K562 (cell line): ENCODE data around the gene GLP1R. TPM values are rescaled to one million over a fixed set of nuclear protein-coding genes. Genes with fewer than 3 reads are reported as not detected.

Source experiments
- ATAC-seq: fragments of 200-7000 bp; cut with Tn5 transposase; 3 replicates; pipeline ENCODE4 v1.9.1; 2020; ENCODE audit warnings: moderate library complexity
- BruUV-seq: library from RNA; stranded (reverse); fragments of 400-500 nt; replicated peaks from 2 replicates; lab custom pipeline; 2021; lab: Mats Ljungman, UMichigan
- CTCF ChIA-PET: fragments of 300-600 bp; formaldehyde crosslinking; extraction: SDS; loops from one replicate; lab custom pipeline; 2021; ENCODE audit warnings: low intra/inter-chr PET ratio; lab: Yijun Ruan, JAX
- POLR2A ChIA-PET: fragments of 300-600, 350-650 bp; sonication (Branson Sonifier 250); formaldehyde crosslinking; extraction: SDS; loops from one replicate; lab custom pipeline; 2021; ENCODE audit warnings: antibody characterized with exemption, inconsistent platforms; lab: Yijun Ruan, JAX
- DNase-seq, 4 experiments: peaks; one replicate each; pipeline versions ENCODE4 v3.0.0 to v3.0.0-alpha.2; 2011 to 2018; ENCODE audit warnings: low spot score in 3 of 4, mixed read lengths in 3 of 4; ENCODE audit errors: extremely low read depth in 1 of 4
- FAIRE-seq: peaks from 2 replicates; lab custom pipeline; 2011; peaks lifted over from hg19 to GRCh38; lab: Jason Lieb, UNC
- H2AFZ ChIP-seq: 2 replicates; pipeline ENCODE4 v1.6.0; 2011; ENCODE audit warnings: low read depth, low read length, control low read depth, inconsistent platforms
- H3K27ac ChIP-seq: fragments of 200-600 bp; 3 replicates; pipeline ENCODE4 v1.8.0; 2011; ENCODE audit warnings: low read depth, mild to moderate bottlenecking, control low read depth, inconsistent platforms, low read length, moderate library complexity, mixed read lengths; ENCODE audit errors: extremely low read depth
- H3K27me3 ChIP-seq, 2 experiments: fragments of 300-600 bp in 1 of 2; 2 replicates in 1 of 2; 3 replicates in 1 of 2; pipeline versions ENCODE4 v1.6.0 to v1.8.0; 2011; ENCODE audit warnings: inconsistent platforms in 2 of 2, low read length in 2 of 2, mild to moderate bottlenecking in 1 of 2, mixed read lengths in 1 of 2, moderate library complexity in 1 of 2; ENCODE audit not compliant: control insufficient read depth in 2 of 2, insufficient read depth in 2 of 2
- H3K36me3 ChIP-seq: fragments of 300-600 bp; 3 replicates; pipeline ENCODE4 v1.8.0; 2011; ENCODE audit warnings: mild to moderate bottlenecking, low read length, inconsistent platforms; ENCODE audit not compliant: control insufficient read depth, insufficient read depth
- H3K4me1 ChIP-seq, 2 experiments: fragments of 200-600 bp in 1 of 2; replicated peaks in 1 of 2; 2 replicates in 1 of 2; 3 replicates in 1 of 2; pipeline versions ENCODE4 v1.5.1 to v1.8.0; 2011; ENCODE audit warnings: inconsistent platforms in 2 of 2, low read length in 2 of 2, mild to moderate bottlenecking in 1 of 2, mixed read lengths in 1 of 2, moderate library complexity in 1 of 2; ENCODE audit not compliant: control insufficient read depth in 2 of 2, insufficient read depth in 2 of 2
- H3K4me2 ChIP-seq: 2 replicates; pipeline ENCODE4 v1.6.1; 2011; ENCODE audit warnings: low read length, control low read depth, inconsistent platforms, mixed read lengths; ENCODE audit not compliant: insufficient read depth
- H3K4me3 ChIP-seq: fragments of 200-600 bp; sonication (generic), shearing (Covaris generic); 2 replicates; pipeline ENCODE4 v1.5.1; 2016; ENCODE audit warnings: control low read depth, inconsistent platforms
- H3K79me2 ChIP-seq: fragments of 200-600 bp; 3 replicates; pipeline ENCODE4 v1.8.0; 2011; ENCODE audit warnings: low read length, inconsistent platforms; ENCODE audit not compliant: control insufficient read depth, insufficient read depth
- H3K9ac ChIP-seq, 2 experiments: 2 replicates each; pipeline versions ENCODE4 v1.6.0 to v1.6.1; 2011; ENCODE audit warnings: low read depth in 2 of 2, low read length in 2 of 2, control low read depth in 1 of 2, inconsistent platforms in 1 of 2, mild to moderate bottlenecking in 1 of 2, mixed read lengths in 1 of 2; ENCODE audit not compliant: insufficient read depth in 1 of 2
- H3K9me1 ChIP-seq: one replicate; pipeline ENCODE4 v1.6.0; 2011; ENCODE audit warnings: inconsistent platforms, mild to moderate bottlenecking, low read length, moderate library complexity; ENCODE audit not compliant: control insufficient read depth, insufficient read depth
- H3K9me3 ChIP-seq: replicated peaks from 2 replicates; pipeline ENCODE4 v1.5.1; 2011; ENCODE audit warnings: low read depth, low read length, inconsistent platforms; ENCODE audit not compliant: control insufficient read depth, insufficient read depth
- H4K20me1 ChIP-seq: replicated peaks from 2 replicates; pipeline ENCODE4 v1.6.1; 2011; ENCODE audit warnings: low read length, inconsistent platforms, mixed read lengths; ENCODE audit not compliant: control insufficient read depth, insufficient read depth
- BRF1 ChIP-seq: IDR thresholded peaks from 3 replicates; pipeline ENCODE4 v1.6.1; 2011; ENCODE audit warnings: borderline replicate concordance, mild to moderate bottlenecking; ENCODE audit not compliant: insufficient read length; ENCODE audit errors: extremely low read depth
- CHD2 ChIP-seq: IDR thresholded peaks from 2 replicates; pipeline ENCODE4 v1.6.1; 2011; ENCODE audit warnings: low read depth, low read length
- HEY1 ChIP-seq: fragments of 250-450 bp; sonication (Bioruptor Pico); IDR thresholded peaks from 2 replicates; pipeline ENCODE4 v1.5.0; 2020; ENCODE audit warnings: mild to moderate bottlenecking, moderate library complexity, borderline replicate concordance
- MTA1 ChIP-seq: fragments of 450-650 bp; IDR thresholded peaks from 2 replicates; pipeline ENCODE4 v1.6.1; 2017; ENCODE audit warnings: borderline replicate concordance
- NR3C1 ChIP-seq: sonication (generic); formaldehyde crosslinking; IDR thresholded peaks from 2 replicates; pipeline ENCODE4 v1.8.1; 2022; ENCODE audit warnings: missing genetic modification reagents
- POLR3G ChIP-seq: IDR thresholded peaks from 2 replicates; pipeline ENCODE4 v1.6.1; 2011; ENCODE audit not compliant: insufficient read length, insufficient replicate concordance; ENCODE audit errors: extremely low read depth
- ZBTB1 ChIP-seq: sonication (generic); formaldehyde crosslinking; IDR thresholded peaks from 2 replicates; pipeline ENCODE4 v1.8.1; 2023; ENCODE audit warnings: missing genetic modification reagents, low read depth, mild to moderate bottlenecking, borderline replicate concordance
- ZNF23 ChIP-seq: fragments of 250-450 bp; sonication (Bioruptor Pico); IDR thresholded peaks from 2 replicates; pipeline ENCODE4 v1.4.0; 2020; ENCODE audit warnings: mild to moderate bottlenecking
- ZNF282 ChIP-seq: sonication (generic); formaldehyde crosslinking; IDR thresholded peaks from 2 replicates; pipeline ENCODE4 v1.8.1; 2023; ENCODE audit warnings: missing genetic modification reagents
- ZSCAN29 ChIP-seq: fragments of 450-650 bp; IDR thresholded peaks from 2 replicates; pipeline ENCODE4 v1.6.1; 2017
- WGBS: fragments of 100-300 bp; shearing (Covaris generic); methylation state at CpG from one replicate; pipeline ENCODE4 v1.1.6; 2016; ENCODE audit warnings: low coverage, mixed read lengths; ENCODE audit not compliant: insufficient coverage; ENCODE audit errors: missing lambda C conversion rate; 5-methylcytosine and 5-hydroxymethylcytosine counted together
- in situ Hi-C: fragments of 300-500 bp; cut with MboI; formaldehyde crosslinking; loops from 4 replicates; pipeline ENCODE4 v1.15.0; 2018; ENCODE audit warnings: inconsistent platforms, mixed read lengths
- intact Hi-C: fragments of 100-400 bp; cut with micrococcal nuclease; formaldehyde crosslinking; loops from 2 replicates; pipeline ENCODE4 v1.14.2; 2022
- polyA plus RNA-seq, 8 experiments: library from polyadenylated mRNA; depleted of rRNA in 4 of 8; stranded (reverse) in 5 of 8; unstranded in 3 of 8; fragments of >200 nt; fragmentation: Nextera tagmentation in 2 of 8; fragmentation: Illumina TruSeq in 1 of 8; extraction: Ambion mirVana in 2 of 8; extraction: Trizol in 1 of 8; gene quantifications; 2 replicates each; pipeline versions ENCODE4 v1.2.1 to v1.2.3, GENCODE V29; 2011 to 2014; ENCODE audit warnings: inconsistent platforms in 1 of 8, missing spikeins in 1 of 8
- total RNA-seq, 7 experiments: library from RNA; depleted of rRNA in 6 of 7; stranded (reverse); fragments of >200 nt in 6 of 7; fragmentation: Illumina TruSeq in 2 of 7; extraction: Trizol in 2 of 7; gene quantifications; 2 replicates each; pipeline versions ENCODE4 v1.2.1 to v1.2.3, GENCODE V29; 2011 to 2021; ENCODE audit warnings: low replicate concordance in 1 of 7
- TF ChIP-seq, protein P1 (sequence below): sonication (generic); formaldehyde crosslinking; IDR thresholded peaks from 2 replicates; pipeline ENCODE4 v1.8.0; 2022; ENCODE audit warnings: mild to moderate bottlenecking, missing genetic modification reagents, borderline replicate concordance
- TF ChIP-seq, protein P2 (sequence below): fragments of 450-650 bp; IDR thresholded peaks from one replicate; pipeline ENCODE4 v1.6.1; 2018; ENCODE audit warnings: mild to moderate bottlenecking, moderate library complexity; ENCODE audit not compliant: partially characterized antibody
- TF ChIP-seq, protein P3 (sequence below), 3 experiments: fragments of 200-800 bp in 1 of 3; fragments of 250-450 bp in 1 of 3; fragments of 450-650 bp in 1 of 3; sonication (Bioruptor Pico) in 1 of 3; sonication (Bioruptor generic) in 1 of 3; formaldehyde crosslinking in 1 of 3; IDR thresholded peaks; 2 replicates each; pipeline versions ENCODE4 v1.6.1 to v1.8.0; 2016 to 2022; ENCODE audit warnings: mild to moderate bottlenecking in 2 of 3, missing genetic modification characterization in 2 of 3, missing compliant biosample characterization in 1 of 3, moderate library complexity in 1 of 3
- TF ChIP-seq, protein P4 (sequence below): fragments of 450-650 bp; IDR thresholded peaks from 2 replicates; pipeline ENCODE4 v1.7.0; 2016; ENCODE audit warnings: borderline replicate concordance

The GLP1R gene
- total and polyA plus RNA-seq, 9 of the 15 experiments (the other 6 are each of a cell fraction or from before 2014, with no cell fraction given): not detected

- Histone ChIP-seq H3K36me3 (no peaks in the 10 kb centered on the region), H3K27me3 (peaks cover 35 to 88% of the 10 kb centered on the region in 2 experiments), H3K9ac (no peak overlapping the region), H3K4me1 (no peaks in the 10 kb centered on the region; a peak in 1 of 5 replicates), H4K20me1 (peaks cover 16% of the 10 kb centered on the region), H3K9me1 (no peaks in the 10 kb centered on the region), H3K4me2 (no peak overlapping the region), H3K9me3 (no peaks in the 10 kb centered on the region), H3K4me3 (no peak overlapping the region), H3K79me2 (no peaks in the 10 kb centered on the region), H3K27ac (no peak overlapping the region), H2AFZ (no peak overlapping the region)
- in situ Hi-C loops: no loop called here
- DNase-seq (no peak), ATAC-seq (no peak), FAIRE-seq (no peak)
- no TSS peak for BruUV-seq
- POLR2A ChIA-PET: interaction anchor here (1.2 kb wide), 1 partner anchor 12 kb away, joined by 3 read pairs; no protein-coding TSS in a partner anchor
- CTCF ChIA-PET: no interaction called here
- intact Hi-C loops: loop anchor here (5.0 kb wide), 1 partner anchor 216 kb away; no protein-coding TSS in a partner anchor
- WGBS: under 1% methylated on average over 7 of the region's 7 CpGs
- TF ChIP-seq POLR3G (no peak), NR3C1 (CRISPR knock-in tag) (no peak), ZNF282 (no peak), HEY1 (CRISPR knock-in tag) (no peak), ZSCAN29 (no peak), CHD2 (no peak), BRF1 (no peak), MTA1 (no peak), ZNF23 (CRISPR knock-in tag) (no peak), ZBTB1 (no peak)
- TF ChIP-seq, protein P1, sequence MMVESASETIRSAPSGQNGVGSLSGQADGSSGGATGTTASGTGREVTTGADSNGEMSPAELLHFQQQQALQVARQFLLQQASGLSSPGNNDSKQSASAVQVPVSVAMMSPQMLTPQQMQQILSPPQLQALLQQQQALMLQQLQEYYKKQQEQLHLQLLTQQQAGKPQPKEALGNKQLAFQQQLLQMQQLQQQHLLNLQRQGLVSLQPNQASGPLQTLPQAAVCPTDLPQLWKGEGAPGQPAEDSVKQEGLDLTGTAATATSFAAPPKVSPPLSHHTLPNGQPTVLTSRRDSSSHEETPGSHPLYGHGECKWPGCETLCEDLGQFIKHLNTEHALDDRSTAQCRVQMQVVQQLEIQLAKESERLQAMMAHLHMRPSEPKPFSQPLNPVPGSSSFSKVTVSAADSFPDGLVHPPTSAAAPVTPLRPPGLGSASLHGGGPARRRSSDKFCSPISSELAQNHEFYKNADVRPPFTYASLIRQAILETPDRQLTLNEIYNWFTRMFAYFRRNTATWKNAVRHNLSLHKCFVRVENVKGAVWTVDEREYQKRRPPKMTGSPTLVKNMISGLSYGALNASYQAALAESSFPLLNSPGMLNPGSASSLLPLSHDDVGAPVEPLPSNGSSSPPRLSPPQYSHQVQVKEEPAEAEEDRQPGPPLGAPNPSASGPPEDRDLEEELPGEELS (CRISPR knock-in tag): no peak
- TF ChIP-seq, protein P2, sequence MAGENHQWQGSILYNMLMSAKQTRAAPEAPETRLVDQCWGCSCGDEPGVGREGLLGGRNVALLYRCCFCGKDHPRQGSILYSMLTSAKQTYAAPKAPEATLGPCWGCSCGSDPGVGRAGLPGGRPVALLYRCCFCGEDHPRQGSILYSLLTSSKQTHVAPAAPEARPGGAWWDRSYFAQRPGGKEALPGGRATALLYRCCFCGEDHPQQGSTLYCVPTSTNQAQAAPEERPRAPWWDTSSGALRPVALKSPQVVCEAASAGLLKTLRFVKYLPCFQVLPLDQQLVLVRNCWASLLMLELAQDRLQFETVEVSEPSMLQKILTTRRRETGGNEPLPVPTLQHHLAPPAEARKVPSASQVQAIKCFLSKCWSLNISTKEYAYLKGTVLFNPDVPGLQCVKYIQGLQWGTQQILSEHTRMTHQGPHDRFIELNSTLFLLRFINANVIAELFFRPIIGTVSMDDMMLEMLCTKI: no peak
- TF ChIP-seq, protein P3, sequence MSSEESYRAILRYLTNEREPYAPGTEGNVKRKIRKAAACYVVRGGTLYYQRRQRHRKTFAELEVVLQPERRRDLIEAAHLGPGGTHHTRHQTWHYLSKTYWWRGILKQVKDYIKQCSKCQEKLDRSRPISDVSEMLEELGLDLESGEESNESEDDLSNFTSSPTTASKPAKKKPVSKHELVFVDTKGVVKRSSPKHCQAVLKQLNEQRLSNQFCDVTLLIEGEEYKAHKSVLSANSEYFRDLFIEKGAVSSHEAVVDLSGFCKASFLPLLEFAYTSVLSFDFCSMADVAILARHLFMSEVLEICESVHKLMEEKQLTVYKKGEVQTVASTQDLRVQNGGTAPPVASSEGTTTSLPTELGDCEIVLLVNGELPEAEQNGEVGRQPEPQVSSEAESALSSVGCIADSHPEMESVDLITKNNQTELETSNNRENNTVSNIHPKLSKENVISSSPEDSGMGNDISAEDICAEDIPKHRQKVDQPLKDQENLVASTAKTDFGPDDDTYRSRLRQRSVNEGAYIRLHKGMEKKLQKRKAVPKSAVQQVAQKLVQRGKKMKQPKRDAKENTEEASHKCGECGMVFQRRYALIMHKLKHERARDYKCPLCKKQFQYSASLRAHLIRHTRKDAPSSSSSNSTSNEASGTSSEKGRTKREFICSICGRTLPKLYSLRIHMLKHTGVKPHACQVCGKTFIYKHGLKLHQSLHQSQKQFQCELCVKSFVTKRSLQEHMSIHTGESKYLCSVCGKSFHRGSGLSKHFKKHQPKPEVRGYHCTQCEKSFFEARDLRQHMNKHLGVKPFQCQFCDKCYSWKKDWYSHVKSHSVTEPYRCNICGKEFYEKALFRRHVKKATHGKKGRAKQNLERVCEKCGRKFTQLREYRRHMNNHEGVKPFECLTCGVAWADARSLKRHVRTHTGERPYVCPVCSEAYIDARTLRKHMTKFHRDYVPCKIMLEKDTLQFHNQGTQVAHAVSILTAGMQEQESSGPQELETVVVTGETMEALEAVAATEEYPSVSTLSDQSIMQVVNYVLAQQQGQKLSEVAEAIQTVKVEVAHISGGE (CRISPR knock-in tag; IDR thresholded peaks at IDR 0.05): no peak
- TF ChIP-seq, protein P4, sequence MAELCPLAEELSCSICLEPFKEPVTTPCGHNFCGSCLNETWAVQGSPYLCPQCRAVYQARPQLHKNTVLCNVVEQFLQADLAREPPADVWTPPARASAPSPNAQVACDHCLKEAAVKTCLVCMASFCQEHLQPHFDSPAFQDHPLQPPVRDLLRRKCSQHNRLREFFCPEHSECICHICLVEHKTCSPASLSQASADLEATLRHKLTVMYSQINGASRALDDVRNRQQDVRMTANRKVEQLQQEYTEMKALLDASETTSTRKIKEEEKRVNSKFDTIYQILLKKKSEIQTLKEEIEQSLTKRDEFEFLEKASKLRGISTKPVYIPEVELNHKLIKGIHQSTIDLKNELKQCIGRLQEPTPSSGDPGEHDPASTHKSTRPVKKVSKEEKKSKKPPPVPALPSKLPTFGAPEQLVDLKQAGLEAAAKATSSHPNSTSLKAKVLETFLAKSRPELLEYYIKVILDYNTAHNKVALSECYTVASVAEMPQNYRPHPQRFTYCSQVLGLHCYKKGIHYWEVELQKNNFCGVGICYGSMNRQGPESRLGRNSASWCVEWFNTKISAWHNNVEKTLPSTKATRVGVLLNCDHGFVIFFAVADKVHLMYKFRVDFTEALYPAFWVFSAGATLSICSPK: no peak
Measured at GRCh38 chr6:39086294-39086693, 37.7 kb downstream of the GLP1R start.
